Vagina (tissue), 2 donors: ENCODE results near the gene MYLIP. TPM values are rescaled to one million over a fixed set of nuclear protein-coding genes. Genes with fewer than 3 reads are reported as not detected.

Experiments
- DNase-seq, 2 donors: peaks; one replicate each; pipeline ENCODE4 v3.0.0-alpha.2; 2017; ENCODE audit errors: extremely low spot score in 2 of 2
- H3K27ac ChIP-seq: fragments of 200-600 bp; sonication (generic); one replicate; pipeline ENCODE4 v1.5.1; 2019
- H3K27me3 ChIP-seq: fragments of 200-600 bp; sonication (generic); one replicate; pipeline ENCODE4 v1.5.1; 2019
- H3K36me3 ChIP-seq, 2 donors: fragments of 200-600 bp; sonication (generic); one replicate each; pipeline ENCODE4 v1.5.1; 2017 to 2019
- H3K4me1 ChIP-seq: fragments of 200-600 bp; sonication (generic); one replicate; pipeline ENCODE4 v1.5.1; 2019
- H3K4me3 ChIP-seq, 2 donors: fragments of 200-600 bp; sonication (generic); 1 replicate in 1 of 2; 2 replicates in 1 of 2; pipeline ENCODE4 v1.5.1; 2016 to 2019
- H3K9me3 ChIP-seq: fragments of 200-600 bp; sonication (generic); one replicate; pipeline ENCODE4 v1.5.1; 2019
- CTCF ChIP-seq, 3 experiments: fragments of 450-650 bp in 2 of 3; fragments of 200-600 bp in 1 of 3; sonication (generic) in 1 of 3; IDR thresholded peaks; one replicate each; pipeline ENCODE4 v1.5.1; 2017 to 2019; ENCODE audit warnings: antibody characterized with exemption in 3 of 3, mild to moderate bottlenecking in 2 of 3, moderate library complexity in 2 of 3
- POLR2A ChIP-seq, 2 donors: fragments of 450-650 bp; IDR thresholded peaks; one replicate each; pipeline ENCODE4 v1.6.1; 2017; ENCODE audit warnings: antibody characterized with exemption in 2 of 2, mild to moderate bottlenecking in 2 of 2, moderate library complexity in 2 of 2
- POLR2AphosphoS5 ChIP-seq, 2 donors: sonication (generic); formaldehyde crosslinking; IDR thresholded peaks; one replicate each; pipeline ENCODE4 v1.9.0; 2017; ENCODE audit warnings: antibody characterized with exemption in 2 of 2, mild to moderate bottlenecking in 2 of 2, low read depth in 1 of 2; ENCODE audit not compliant: insufficient read depth in 1 of 2
- intact Hi-C: fragments of 100-400 bp; cut with DNase I; formaldehyde crosslinking; loops from one replicate; pipeline ENCODE4 v1.15.1; 2023
- total RNA-seq: library from RNA; depleted of rRNA; stranded (reverse); fragments of >200 nt; gene quantifications from one replicate; pipeline ENCODE4 v1.2.3, GENCODE V29; 2016

MYLIP gene
- total RNA-seq, 1 donor from 2014 or later, result 30.7 TPM

- Histone ChIP-seq H3K27me3 (no peaks in the 10 kb centered on the region), H3K4me3 (no peak overlapping the region), H3K4me1 (peaks cover 27% of the 10 kb centered on the region), H3K27ac (no peak overlapping the region), H3K9me3 (no peaks in the 10 kb centered on the region), H3K36me3 (peaks cover 0 to 58% of the 10 kb centered on the region in 2 donors)
- TF ChIP-seq POLR2A (IDR thresholded peaks at IDR 0.05), result no peak
- TF ChIP-seq CTCF (IDR thresholded peaks at IDR 0.05), result no peak
- no peak for TF ChIP-seq POLR2AphosphoS5 (IDR thresholded peaks at IDR 0.05; ENCODE audit: insufficient read depth in 1 of 2, low read depth in 1 of 2)
- no peak for DNase-seq
- intact Hi-C loops, result no loop called here
Observed at GRCh38 chr6:16146028-16146427, 17.1 kb downstream of the MYLIP start.

- Histone ChIP-seq H3K4me1 (peaks cover 27% of the 10 kb centered on the region), H3K27ac (no peak overlapping the region), H3K36me3 (peaks cover 0 to 55% of the 10 kb centered on the region in 2 donors), H3K4me3 (no peak overlapping the region), H3K9me3 (no peaks in the 10 kb centered on the region), H3K27me3 (no peaks in the 10 kb centered on the region)
- no peak for TF ChIP-seq POLR2A (IDR thresholded peaks at IDR 0.05)
- no peak for TF ChIP-seq POLR2AphosphoS5 (IDR thresholded peaks at IDR 0.05; ENCODE audit: insufficient read depth in 1 of 2, low read depth in 1 of 2)
- TF ChIP-seq CTCF (IDR thresholded peaks at IDR 0.05), result no peak
- intact Hi-C loops, result no loop called here
- DNase-seq, result no peak
Observed at GRCh38 chr6:16146527-16146955, 17.7 kb downstream of the MYLIP start.

GRCh38 chr6:16148498-16148897 lies 19.6 kb downstream of the MYLIP start:
- no peak for TF ChIP-seq POLR2A (IDR thresholded peaks at IDR 0.05)
- TF ChIP-seq CTCF (IDR thresholded peaks at IDR 0.05), result no peak
- TF ChIP-seq POLR2AphosphoS5 (IDR thresholded peaks at IDR 0.05; ENCODE audit: insufficient read depth in 1 of 2, low read depth in 1 of 2), result no peak
- intact Hi-C loops, result no loop called here
- no peak overlapping the region for H3K4me3 ChIP-seq
- peaks cover 0 to 35% of the 10 kb centered on the region in 2 donors for H3K36me3 ChIP-seq
- peaks cover 27% of the 10 kb centered on the region for H3K4me1 ChIP-seq
- DNase-seq, result no peak
- H3K27ac ChIP-seq, result no peak overlapping the region
- no peaks in the 10 kb centered on the region for H3K27me3 ChIP-seq
- no peaks in the 10 kb centered on the region for H3K9me3 ChIP-seq

- Histone ChIP-seq H3K9me3 (no peaks in the 10 kb centered on the region), H3K27ac (no peak overlapping the region), H3K27me3 (no peaks in the 10 kb centered on the region), H3K4me3 (no peak overlapping the region), H3K36me3 (peaks cover 0 to 27% of the 10 kb centered on the region in 2 donors), H3K4me1 (peaks cover 26% of the 10 kb centered on the region)
- intact Hi-C loops, result no loop called here
- no peak for TF ChIP-seq CTCF (IDR thresholded peaks at IDR 0.05)
- no peak for TF ChIP-seq POLR2AphosphoS5 (IDR thresholded peaks at IDR 0.05; ENCODE audit: insufficient read depth in 1 of 2, low read depth in 1 of 2)
- TF ChIP-seq POLR2A (IDR thresholded peaks at IDR 0.05), result no peak
- DNase-seq, result no peak
Observed at GRCh38 chr6:16149305-16149704, 20.4 kb downstream of the MYLIP start.

- Histone ChIP-seq H3K36me3 (peaks cover 0 to 19% of the 10 kb centered on the region in 2 donors), H3K9me3 (no peaks in the 10 kb centered on the region), H3K4me3 (no peak overlapping the region), H3K27ac (no peak overlapping the region), H3K27me3 (no peaks in the 10 kb centered on the region), H3K4me1 (peaks cover 18% of the 10 kb centered on the region)
- TF ChIP-seq POLR2AphosphoS5 (IDR thresholded peaks at IDR 0.05; ENCODE audit: insufficient read depth in 1 of 2, low read depth in 1 of 2), result no peak
- no peak for TF ChIP-seq POLR2A (IDR thresholded peaks at IDR 0.05)
- TF ChIP-seq CTCF (IDR thresholded peaks at IDR 0.05), result no peak
- intact Hi-C loops, result no loop called here
- no peak for DNase-seq
Observed at GRCh38 chr6:16150098-16150497, 21.2 kb downstream of the MYLIP start.
